Frontal cortex (tissue), 4 donors: Measurements from ENCODE around the gene TBC1D22A. TPM values are rescaled to one million over a fixed set of nuclear protein-coding genes. Genes with fewer than 3 reads are reported as not detected.
"Not testable (repeated sequence)": the region's sequence is repeated elsewhere in the genome, so short reads cannot be mapped to it uniquely, and the experiment has no call there.

Experiments
- DNase-seq, 2 donors: peaks; one replicate each; pipeline ENCODE4 v3.0.0; 2012; ENCODE audit warnings: low spot score in 2 of 2
- FAIRE-seq: peaks from 2 replicates; lab custom pipeline; 2012; peaks lifted over from hg19 to GRCh38; lab: Jason Lieb, UNC
- total RNA-seq: library from RNA; depleted of rRNA; stranded (reverse); fragments of >200 nt; gene quantifications from one replicate; pipeline ENCODE4 v1.2.3, GENCODE V29; 2014
- donor health status: control.
- donor health status: control.
- donor health status: control.

TBC1D22A gene
- total RNA-seq, 1 donor from 2014 or later: 5.3 TPM

- DNase-seq: peak in 1 of 2 donors; percentile 63
- no peak for FAIRE-seq
These were observed 40.8 kb downstream of the TBC1D22A start for GRCh38 chr22:46803031-46803880.

GRCh38 chr22:46803936-46804335, 41.5 kb downstream of the TBC1D22A start:
- DNase-seq: no peak
- no peak for FAIRE-seq

- DNase-seq (no peak), FAIRE-seq (no peak)
These were observed 44.3 kb downstream of the TBC1D22A start for GRCh38 chr22:46806794-46807193.

DNA sequence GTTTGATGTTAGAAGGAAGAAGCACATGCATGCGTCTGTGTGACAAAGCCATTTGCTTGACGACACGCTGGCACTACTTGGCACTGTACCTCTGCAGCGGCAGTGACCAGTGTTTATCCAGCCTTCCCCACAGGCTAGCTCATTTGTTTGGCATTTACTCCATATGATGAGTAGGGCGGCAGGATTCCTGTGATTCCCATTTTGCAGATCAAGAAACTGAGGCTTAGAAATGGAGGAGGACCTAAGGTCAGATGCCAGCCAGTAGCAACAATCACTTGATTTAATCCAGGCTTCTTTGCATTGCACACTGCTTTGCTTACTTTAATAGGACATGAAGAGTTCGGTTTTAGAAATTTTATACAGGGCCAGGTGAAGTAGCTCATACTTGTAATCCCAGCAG, 45.0 kb downstream of the TBC1D22A start:
- DNase-seq (no peak), FAIRE-seq (no peak)

GRCh38 chr22:46809153-46809885, 46.9 kb downstream of the TBC1D22A start:
- DNase-seq: no peak
- no peak for FAIRE-seq

GRCh38 chr22:46810856-46811786, 48.7 kb downstream of the TBC1D22A start:
- FAIRE-seq: no peak

GRCh38 chr22:46812034-46812605, 49.7 kb downstream of the TBC1D22A start:
- DNase-seq: no peak
- no peak for FAIRE-seq

More at GRCh38 chr22:46810856-46811786, 48.7 kb downstream of the TBC1D22A start:
- no peak for DNase-seq

GRCh38 chr22:46812788-46813187, 50.3 kb downstream of the TBC1D22A start:
- no peak for FAIRE-seq
- no peak for DNase-seq

DNA sequence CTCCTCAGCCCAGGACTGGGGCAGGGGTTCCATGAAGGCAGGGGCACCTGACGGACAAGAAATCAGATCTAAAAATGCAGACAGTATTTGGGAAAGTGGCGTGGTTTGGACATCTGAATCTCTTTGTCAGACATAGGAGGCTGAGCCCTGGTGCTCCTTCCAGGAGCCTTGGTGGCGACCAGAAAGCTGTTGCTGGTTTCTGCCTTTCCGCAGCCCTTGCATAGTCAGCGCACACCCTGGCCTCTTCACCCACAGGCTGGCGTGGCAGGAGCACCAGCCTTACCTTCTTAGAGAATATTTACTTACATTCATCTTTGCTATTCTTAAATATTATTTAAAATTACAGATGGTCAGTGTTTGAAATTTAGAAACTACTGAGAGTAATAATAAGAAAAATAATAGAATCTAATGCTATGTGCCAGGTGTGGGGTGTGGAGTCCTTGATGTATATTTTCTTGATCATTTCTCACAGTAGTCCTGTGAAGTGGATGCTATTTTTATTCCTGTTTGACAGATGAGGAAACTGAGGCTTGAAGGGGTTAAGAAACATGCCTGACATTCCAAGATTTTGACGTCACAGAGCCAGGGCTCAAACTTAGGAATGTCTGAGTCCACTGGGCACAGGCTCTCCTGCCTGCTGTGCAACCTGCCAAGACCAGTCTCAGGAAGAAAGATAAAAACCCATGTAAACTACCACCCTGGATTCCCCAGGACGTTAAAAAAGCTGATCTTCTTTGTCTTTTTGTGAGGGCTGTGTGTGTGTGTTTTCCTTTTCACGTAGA, 51.6 kb downstream of the TBC1D22A start:
- DNase-seq: no peak
- no peak for FAIRE-seq

- no peak for DNase-seq
- FAIRE-seq: no peak
These were observed 52.7 kb downstream of the TBC1D22A start for GRCh38 chr22:46815132-46815531.

DNA sequence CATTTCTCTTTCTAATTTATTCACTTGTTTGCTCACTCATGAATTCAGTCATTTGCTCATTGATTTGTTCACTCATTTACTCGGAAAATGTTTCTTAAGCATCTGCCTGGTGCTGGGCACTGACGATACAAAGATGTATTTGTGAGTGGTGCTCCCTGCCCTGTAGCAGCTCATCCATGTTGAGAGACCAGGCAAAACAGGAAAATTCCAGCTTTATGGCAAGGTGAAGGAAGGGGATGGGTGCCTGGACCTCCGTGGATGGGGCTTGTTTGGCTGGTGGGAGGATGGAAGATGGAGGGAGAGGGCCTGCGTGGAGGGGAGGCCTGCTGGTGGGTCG, 53.1 kb downstream of the TBC1D22A start:
- FAIRE-seq: no peak

GRCh38 chr22:46815896-46816731, 53.7 kb downstream of the TBC1D22A start:
- DNase-seq (peak in 1 of 2 donors; percentile 49), FAIRE-seq (no peak)

More for the DNA sequence above, 53.1 kb downstream of the TBC1D22A start:
- DNase-seq: no peak

DNA sequence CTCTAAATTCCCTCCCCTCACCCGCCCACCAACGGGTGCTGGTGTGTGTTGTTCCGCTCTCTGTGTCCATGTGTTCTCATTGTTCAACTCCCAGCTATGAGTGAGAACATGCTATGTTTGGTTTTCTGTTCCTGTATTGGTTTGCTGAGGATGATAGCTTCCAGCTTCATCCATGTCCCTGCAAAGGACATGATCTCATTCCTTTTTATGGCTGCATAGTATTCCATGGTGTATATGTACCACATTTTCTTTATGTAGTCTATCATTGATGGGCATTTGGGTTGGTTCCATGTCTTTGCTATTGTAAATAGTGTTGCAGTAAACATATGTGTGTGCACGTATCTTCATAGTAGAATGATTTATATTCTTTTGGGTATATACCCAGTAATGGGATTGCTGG, 54.9 kb downstream of the TBC1D22A start:
- not testable (repeated sequence) for DNase-seq, FAIRE-seq

- no peak for DNase-seq
- no peak for FAIRE-seq
These were observed 60.8 kb downstream of the TBC1D22A start for GRCh38 chr22:46823248-46823647.

- no peak for FAIRE-seq
- DNase-seq: no peak
These were observed 61.2 kb downstream of the TBC1D22A start for GRCh38 chr22:46823654-46824053.

DNA sequence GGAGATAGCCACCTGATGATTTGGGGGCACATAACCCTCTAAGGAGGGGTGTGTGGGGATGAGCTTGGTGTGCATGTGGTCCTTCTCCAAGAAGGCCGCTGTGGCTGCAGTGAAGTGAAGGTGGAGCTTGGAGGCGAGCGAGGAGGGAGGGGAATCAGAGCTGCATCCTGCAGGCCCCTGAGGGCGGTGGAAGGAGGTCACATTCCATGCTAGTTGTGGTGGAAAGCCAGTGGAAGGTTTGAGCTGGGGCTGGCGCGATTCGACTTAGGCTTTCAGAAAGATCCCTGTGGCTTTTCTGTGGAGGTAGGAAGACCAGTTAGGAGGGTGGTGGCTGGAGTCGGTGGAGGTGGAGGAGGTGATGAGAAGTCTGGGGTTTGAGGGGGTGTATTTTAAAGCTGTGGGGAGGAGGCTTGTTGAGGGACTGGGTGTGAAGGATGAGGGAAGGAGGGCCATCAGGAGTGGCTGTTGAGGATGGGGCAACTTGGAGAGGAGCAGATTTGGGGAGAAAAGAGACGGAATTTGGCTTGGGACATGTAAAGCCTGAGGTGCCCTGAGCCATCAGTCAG, 62.0 kb downstream of the TBC1D22A start:
- FAIRE-seq (no peak), DNase-seq (no peak)

GRCh38 chr22:46824980-46825544, 62.6 kb downstream of the TBC1D22A start:
- FAIRE-seq: no peak
- DNase-seq: no peak
